ENCODE measurements around the gene NFASC. TPM values are rescaled to one million over a fixed set of nuclear protein-coding genes. Genes with fewer than 3 reads are reported as not detected.

NFASC gene
- total RNA-seq, 1 experiment from 2014 or later: not detected

DNA sequence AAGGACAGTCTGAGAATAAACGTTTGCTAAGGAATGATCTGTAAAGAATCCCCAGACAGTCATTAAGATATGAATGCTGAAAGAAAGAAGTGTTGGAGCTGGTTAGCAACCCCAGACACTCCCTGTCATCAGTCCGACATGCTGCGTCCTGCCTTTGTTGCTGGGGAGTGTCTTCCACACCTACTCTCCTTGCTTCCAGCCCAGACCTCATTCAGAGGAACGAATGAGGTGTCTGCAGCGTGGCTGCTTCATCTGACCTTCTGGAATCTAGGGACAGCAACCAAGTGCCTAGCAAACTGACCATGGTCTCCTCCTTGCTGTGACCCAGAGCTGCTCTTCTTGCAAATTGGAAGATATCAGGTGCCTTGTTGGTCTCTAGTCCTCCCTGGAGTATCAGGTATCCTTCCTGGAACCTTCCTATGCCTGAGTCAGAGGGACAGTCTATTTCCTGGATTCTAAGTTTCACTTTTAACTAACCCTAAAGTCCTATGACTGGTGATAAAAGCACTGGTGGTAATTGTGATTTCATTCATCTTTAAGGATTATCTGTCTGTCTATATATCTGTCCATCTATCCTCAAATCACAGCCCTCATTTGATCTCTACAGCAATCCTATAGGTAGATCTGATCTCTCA, 45.3 kb downstream of the NFASC start:
- H3K9me3 Mint-ChIP-seq (ENCODE audit: low read depth, unreplicated experiment): no peaks in the 10 kb centered on the region
- CTCF ChIA-PET: no interaction called here

DNA sequence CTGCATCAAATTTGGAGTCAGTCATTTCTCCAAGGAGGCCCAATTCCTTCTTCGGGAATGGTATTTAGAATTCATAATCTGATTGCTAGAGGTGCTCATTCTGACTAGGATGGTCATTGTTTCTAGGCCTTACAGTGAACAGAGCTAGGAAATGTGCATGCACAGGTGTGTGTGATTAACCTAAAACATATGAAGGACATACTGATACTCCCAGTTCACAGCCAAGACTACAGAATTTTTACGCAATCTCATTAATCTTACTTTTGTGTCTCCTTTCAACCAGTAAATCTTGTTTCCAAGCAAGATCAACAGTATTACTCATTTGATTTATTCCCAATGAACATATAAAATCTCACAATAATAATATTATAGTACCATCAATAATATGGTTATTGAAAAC, 47.1 kb downstream of the NFASC start:
- intact Hi-C loops (cut with micrococcal nuclease; ENCODE audit: unreplicated experiment): no loop called here
- TF ChIP-seq, protein P1, sequence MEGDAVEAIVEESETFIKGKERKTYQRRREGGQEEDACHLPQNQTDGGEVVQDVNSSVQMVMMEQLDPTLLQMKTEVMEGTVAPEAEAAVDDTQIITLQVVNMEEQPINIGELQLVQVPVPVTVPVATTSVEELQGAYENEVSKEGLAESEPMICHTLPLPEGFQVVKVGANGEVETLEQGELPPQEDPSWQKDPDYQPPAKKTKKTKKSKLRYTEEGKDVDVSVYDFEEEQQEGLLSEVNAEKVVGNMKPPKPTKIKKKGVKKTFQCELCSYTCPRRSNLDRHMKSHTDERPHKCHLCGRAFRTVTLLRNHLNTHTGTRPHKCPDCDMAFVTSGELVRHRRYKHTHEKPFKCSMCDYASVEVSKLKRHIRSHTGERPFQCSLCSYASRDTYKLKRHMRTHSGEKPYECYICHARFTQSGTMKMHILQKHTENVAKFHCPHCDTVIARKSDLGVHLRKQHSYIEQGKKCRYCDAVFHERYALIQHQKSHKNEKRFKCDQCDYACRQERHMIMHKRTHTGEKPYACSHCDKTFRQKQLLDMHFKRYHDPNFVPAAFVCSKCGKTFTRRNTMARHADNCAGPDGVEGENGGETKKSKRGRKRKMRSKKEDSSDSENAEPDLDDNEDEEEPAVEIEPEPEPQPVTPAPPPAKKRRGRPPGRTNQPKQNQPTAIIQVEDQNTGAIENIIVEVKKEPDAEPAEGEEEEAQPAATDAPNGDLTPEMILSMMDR (IDR thresholded peaks at IDR 0.05; ENCODE audit: unreplicated experiment): no peak
- Mint-ChIP-seq H3K27me3 (ENCODE audit: unreplicated experiment) (peaks cover 53% of the 10 kb centered on the region), H3K4me3 (ENCODE audit: low read depth, unreplicated experiment) (no peak overlapping the region), H3K9me3 (ENCODE audit: low read depth, unreplicated experiment) (no peaks in the 10 kb centered on the region), H3K36me3 (ENCODE audit: insufficient read depth, unreplicated experiment) (no peaks in the 10 kb centered on the region), H3K27ac (ENCODE audit: unreplicated experiment) (no peak overlapping the region), H3K4me1 (ENCODE audit: low read depth, unreplicated experiment) (peaks cover 10% of the 10 kb centered on the region)
- no TSS peak for BruUV-seq (replicated peaks)
- DNase-seq: no peak
- CTCF ChIA-PET: no interaction called here

More for the DNA sequence above, 45.3 kb downstream of the NFASC start:
- Mint-ChIP-seq H3K4me1 (ENCODE audit: low read depth, unreplicated experiment) (peaks cover 10% of the 10 kb centered on the region), H3K27me3 (ENCODE audit: unreplicated experiment) (peaks cover 35% of the 10 kb centered on the region), H3K4me3 (ENCODE audit: low read depth, unreplicated experiment) (no peak overlapping the region), H3K36me3 (ENCODE audit: insufficient read depth, unreplicated experiment) (no peaks in the 10 kb centered on the region), H3K27ac (ENCODE audit: unreplicated experiment) (no peak overlapping the region)
- TF ChIP-seq, protein P1 (IDR thresholded peaks at IDR 0.05; ENCODE audit: unreplicated experiment): no peak
- no peak for DNase-seq
- intact Hi-C loops (cut with micrococcal nuclease; ENCODE audit: unreplicated experiment): no loop called here
- no TSS peak for BruUV-seq (replicated peaks)

DNA sequence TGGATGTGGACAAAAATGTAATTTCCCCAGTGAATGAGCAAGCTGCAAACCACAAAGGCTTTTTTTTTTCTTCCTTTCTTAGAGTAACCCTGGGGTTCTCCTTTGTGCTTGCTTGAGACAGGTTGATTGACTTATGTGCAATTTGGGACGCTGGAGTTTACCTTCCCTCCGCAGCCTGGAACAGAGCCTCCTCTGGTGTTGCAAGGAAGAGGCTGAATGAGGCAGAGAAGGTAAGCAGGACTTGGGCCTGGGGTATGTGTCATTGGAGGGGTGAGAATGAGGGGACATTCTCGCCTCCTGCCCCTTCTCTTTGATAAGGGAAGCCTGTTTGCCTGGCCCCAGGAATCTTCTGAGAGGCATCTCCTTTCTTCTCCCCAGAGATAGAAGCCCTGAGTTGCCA, 49.8 kb downstream of the NFASC start:
- peaks cover 10% of the 10 kb centered on the region for H3K4me1 Mint-ChIP-seq (ENCODE audit: low read depth, unreplicated experiment)

GRCh38 chr1:204920967-204921366, 50.3 kb downstream of the NFASC start:
- intact Hi-C loops (cut with micrococcal nuclease; ENCODE audit: unreplicated experiment): no loop called here
- CTCF ChIA-PET: interaction anchor here (0.6 to 0.7 kb wide), 2 partner anchors 157 to 414 kb away, joined by 4 read pairs; no protein-coding TSS in a partner anchor
- no peak overlapping the region for H3K27ac Mint-ChIP-seq (ENCODE audit: unreplicated experiment)

More for the DNA sequence above, 49.8 kb downstream of the NFASC start:
- no peaks in the 10 kb centered on the region for H3K36me3 Mint-ChIP-seq (ENCODE audit: insufficient read depth, unreplicated experiment)
- TF ChIP-seq, protein P1 (IDR thresholded peaks at IDR 0.05; ENCODE audit: unreplicated experiment): no peak
- no peak for DNase-seq
- no peak overlapping the region for H3K27ac Mint-ChIP-seq (ENCODE audit: unreplicated experiment)
- intact Hi-C loops (cut with micrococcal nuclease; ENCODE audit: unreplicated experiment): no loop called here
- CTCF ChIA-PET: interaction anchor here (0.6 to 0.7 kb wide), 4 partner anchors 8 to 780 kb away, joined by 4 to 9 read pairs (median 4); no protein-coding TSS in a partner anchor
- BruUV-seq (replicated peaks): no TSS peak
- no peak overlapping the region for H3K4me3 Mint-ChIP-seq (ENCODE audit: low read depth, unreplicated experiment)
- H3K9me3 Mint-ChIP-seq (ENCODE audit: low read depth, unreplicated experiment): no peaks in the 10 kb centered on the region
- peaks cover 80% of the 10 kb centered on the region for H3K27me3 Mint-ChIP-seq (ENCODE audit: unreplicated experiment)

More at GRCh38 chr1:204920967-204921366, 50.3 kb downstream of the NFASC start:
- BruUV-seq (replicated peaks): no TSS peak
- no peak for DNase-seq
- Mint-ChIP-seq H3K36me3 (ENCODE audit: insufficient read depth, unreplicated experiment) (no peaks in the 10 kb centered on the region), H3K9me3 (ENCODE audit: low read depth, unreplicated experiment) (no peaks in the 10 kb centered on the region), H3K4me1 (ENCODE audit: low read depth, unreplicated experiment) (peaks cover 5% of the 10 kb centered on the region), H3K27me3 (ENCODE audit: unreplicated experiment) (peaks cover 80% of the 10 kb centered on the region), H3K4me3 (ENCODE audit: low read depth, unreplicated experiment) (no peak overlapping the region)
- TF ChIP-seq, protein P1 (IDR thresholded peaks at IDR 0.05; ENCODE audit: unreplicated experiment): no peak

Data from Calu3 (cell line).